Renal pelvis (tissue), 4 donors: Measurements from ENCODE around the gene SAE1. TPM values are rescaled to one million over a fixed set of nuclear protein-coding genes. Genes with fewer than 3 reads are reported as not detected.
"Not testable (repeated sequence)": the region's sequence is repeated elsewhere in the genome, so short reads cannot be mapped to it uniquely, and the experiment has no call there.

Source experiments
- DNase-seq: peaks from one replicate; pipeline ENCODE4 v3.0.0-alpha.2; 2013
- polyA plus RNA-seq, 3 donors: library from polyadenylated mRNA; unstranded; fragments of 120-200 nt; gene quantifications; one replicate each; pipeline ENCODE4 v1.2.1, GENCODE V29; 2013; ENCODE audit not compliant: insufficient read length in 3 of 3

SAE1 gene
- polyA plus RNA-seq, 3 donors: 111 to 136 (median 112) TPM

DNA sequence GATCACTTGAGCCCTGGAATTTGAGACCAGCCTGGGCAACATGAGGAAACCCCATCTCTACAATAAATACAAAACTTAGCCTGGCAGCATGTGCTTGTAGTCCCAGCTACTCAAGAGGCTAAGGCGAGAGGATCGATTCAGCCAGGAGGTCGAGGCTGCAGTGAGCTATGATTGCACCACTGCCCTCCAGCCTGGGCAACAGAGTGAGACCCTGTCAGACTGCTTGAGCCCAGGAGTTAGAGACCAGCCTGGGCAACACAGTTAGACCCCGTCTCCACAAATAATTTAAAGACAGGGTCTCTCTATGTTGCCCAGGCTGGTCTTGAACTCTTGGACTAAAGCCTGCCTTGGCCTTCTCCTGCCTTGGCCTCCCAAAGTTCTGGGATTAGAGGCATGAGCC, 29.5 kb upstream of the SAE1 start:
- not testable (repeated sequence) for DNase-seq

DNA sequence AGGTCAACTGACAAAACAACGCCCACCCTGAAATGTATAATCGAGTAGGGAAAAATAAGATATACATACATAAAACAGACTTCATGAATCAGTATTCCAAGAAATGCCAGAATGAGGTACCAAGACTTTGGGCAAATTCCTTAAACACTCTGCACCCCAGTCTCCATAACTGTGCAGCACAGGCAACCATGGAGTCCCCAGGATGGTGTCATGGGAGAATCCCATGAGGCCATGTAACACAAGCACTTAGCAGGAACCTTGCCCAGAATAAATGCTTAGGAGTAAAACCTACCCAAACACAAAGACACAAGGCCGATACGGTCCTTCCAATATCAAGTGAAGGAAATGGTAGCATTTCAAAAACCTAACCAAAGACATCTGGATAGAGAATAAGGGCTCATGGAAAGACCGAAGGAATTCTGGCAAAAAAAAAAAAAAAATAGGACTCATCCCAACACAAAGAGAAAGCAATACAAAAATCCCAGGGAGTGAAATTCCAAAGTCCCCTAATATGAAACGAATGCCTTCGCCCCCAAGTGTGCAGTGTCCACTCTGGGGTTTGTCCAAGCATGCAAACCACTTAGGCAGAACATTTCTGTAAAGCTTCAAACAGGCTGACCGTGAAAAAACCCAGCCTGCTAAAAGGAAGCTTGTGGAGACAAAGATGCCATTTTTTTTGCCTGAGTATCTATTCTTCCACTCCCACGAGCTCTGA, 28.1 kb upstream of the SAE1 start:
- DNase-seq: no peak

DNA sequence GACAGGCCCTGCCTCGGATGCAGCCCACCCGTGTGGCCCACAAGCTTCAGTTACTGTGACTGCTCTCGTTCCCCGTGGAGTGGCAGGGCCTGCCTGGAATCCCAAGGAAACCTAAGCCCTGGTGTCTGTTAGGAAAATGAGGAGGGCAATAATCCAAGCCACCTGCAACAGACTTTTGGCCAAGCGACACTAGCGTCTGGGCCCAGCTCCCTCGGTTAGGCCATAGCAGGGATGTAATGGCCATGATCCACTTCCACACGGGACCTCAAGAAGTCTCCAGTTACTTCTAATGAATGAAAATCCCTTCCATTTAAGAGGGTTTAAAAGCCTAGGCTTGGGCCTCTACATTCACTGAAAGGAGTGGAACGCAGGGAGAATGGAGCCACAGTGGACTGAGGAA, 26.0 kb upstream of the SAE1 start:
- DNase-seq: no peak

GRCh38 chr19:47105874-47106273, 24.8 kb upstream of the SAE1 start:
- DNase-seq: no peak

GRCh38 chr19:47106821-47107201, 23.8 kb upstream of the SAE1 start:
- no peak for DNase-seq

- DNase-seq: no peak
Measured at GRCh38 chr19:47107202-47107952, 23.3 kb upstream of the SAE1 start.

GRCh38 chr19:47107953-47108746, 22.5 kb upstream of the SAE1 start:
- no peak for DNase-seq

DNA sequence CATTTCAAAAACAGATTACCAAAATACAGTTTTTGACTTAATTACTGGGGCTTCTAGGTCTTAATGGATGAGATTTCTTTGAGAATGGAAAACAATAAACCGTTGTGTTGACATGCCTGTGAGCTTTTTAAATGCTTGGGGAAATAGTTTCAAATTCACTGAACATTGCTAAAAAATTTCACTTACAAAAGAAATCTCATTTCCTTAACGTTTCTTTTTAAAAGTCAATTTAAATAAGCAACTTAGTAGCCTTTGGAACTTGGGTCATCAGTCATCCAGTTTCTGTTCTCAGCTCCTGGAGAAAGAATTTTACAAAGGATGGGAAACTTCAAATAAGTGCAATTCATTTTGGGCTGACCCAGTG, 21.5 kb upstream of the SAE1 start:
- no peak for DNase-seq

- no peak for DNase-seq
Measured at GRCh38 chr19:47109541-47110375, 20.9 kb upstream of the SAE1 start.

GRCh38 chr19:47110521-47111005, 20.1 kb upstream of the SAE1 start:
- no peak for DNase-seq

DNA sequence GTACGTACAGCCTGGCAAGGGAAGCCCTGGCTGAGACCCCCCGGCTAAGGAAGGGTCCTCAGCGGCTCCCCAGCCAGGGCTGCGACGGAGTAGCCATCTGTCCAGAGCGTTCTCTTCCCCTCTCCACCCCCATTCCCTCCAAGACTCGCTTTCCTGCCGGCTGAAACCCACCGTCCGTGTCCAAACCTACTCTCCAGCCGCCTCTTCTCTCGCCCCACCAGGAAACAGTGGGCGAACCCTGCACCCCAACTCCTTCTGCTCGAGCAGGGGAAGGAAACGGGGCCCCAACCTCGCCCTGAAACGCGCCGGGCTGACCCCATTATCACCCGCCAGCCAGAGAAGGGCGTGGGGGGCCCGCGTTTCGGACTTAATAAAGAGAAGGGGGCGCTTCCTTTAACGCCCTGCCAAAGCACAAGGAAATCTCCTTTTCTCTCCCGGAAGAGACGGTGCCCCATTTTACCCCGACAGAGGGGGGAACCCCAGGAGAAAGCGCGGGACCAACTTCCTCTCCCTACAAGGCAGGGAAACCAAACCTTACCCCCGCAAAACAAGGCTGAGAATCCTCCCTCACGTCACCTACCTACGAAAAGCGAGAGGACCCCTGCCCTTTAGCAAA, 19.5 kb upstream of the SAE1 start:
- DNase-seq: no peak

GRCh38 chr19:47111682-47112165, 18.9 kb upstream of the SAE1 start:
- no peak for DNase-seq

- DNase-seq: peak; percentile 83
Measured at GRCh38 chr19:47112166-47112996, 18.3 kb upstream of the SAE1 start.

DNA sequence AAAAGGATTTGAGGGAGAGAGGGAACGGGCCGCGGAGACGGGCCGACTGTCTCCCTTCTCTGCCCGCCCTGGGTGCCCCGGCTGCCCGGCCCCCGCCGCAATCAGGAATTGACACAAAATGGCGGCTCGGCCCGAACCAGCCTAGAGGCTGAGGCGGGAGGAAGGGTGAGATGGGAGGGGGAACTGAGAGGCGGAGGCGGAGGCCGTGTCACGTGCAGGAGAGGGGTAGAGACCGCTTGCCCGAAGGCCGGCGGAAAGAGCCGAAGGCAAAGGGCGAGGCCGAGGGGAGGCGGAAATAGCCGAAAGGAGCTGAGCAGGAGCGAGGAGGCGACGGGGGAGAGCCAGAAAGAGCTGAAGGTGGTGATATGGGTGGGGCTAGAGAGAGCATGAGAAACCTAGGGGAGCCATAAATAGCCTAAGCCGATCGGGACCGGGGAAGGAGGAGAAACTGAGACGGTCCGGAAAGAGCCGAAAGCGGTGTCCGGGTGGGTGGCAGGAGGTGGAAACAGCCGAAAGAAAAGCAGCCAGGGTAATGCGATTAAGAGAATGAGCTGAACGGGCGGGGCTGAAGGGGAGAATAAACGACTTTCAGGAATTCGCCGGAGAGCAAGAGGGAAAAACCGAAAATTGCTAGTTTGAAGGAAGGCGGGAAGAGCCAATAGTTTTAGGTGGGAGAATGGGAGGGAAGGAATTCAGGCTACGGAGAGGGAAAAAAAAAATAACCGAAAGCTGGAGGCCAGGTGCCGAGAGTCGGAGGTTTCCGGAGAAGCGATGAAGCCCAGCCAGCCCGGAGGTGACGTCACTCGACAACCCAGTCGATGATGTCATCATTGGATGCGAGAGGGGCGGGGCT, 17.4 kb upstream of the SAE1 start, which contains the start of gene ZC3H4:
Gene ZC3H4, minus strand, starts transcription at position 780 of the 853 bp plus-strand sequence. CDS start 1,192 bp downstream, outside the sequence.
- DNase-seq: peak; percentile 99

DNA sequence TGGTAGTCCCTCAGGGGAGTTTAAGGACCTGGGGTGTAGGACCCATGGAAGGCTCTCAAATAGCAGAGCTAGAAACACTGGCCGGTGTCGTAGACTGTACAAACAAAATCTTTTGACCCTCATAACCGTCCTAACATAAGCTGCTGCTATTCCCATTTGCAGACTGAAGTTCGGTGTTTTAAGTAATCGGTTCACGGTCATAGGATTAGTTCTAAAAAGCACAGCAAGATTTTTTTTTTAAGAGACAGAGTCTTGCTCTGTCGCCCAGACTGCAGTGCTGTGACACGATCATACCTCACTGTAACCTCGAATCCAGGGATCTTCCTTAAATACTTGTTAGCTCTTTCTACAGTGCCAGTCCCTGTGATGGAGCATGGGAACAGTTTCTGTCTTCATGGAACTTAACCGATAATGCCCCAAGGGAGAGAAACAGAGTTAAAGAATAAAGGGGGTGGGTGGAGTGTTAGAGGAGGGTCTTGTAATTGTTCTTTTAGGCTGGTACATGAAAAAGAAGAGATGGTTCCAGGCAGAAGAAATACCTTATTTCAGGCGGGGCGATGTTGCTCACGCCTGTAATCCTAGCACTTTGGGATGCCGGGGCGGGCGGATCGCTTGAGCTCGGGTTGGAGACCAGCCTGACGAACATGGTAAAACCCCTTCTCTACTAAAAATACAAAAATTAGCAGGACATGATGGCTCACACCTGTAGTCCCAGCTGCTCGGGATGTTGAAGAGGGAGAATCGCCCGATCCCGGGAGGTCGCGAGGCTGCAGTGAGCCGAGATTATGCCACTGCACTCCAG, 16.6 kb upstream of the SAE1 start:
- DNase-seq: no peak

DNA sequence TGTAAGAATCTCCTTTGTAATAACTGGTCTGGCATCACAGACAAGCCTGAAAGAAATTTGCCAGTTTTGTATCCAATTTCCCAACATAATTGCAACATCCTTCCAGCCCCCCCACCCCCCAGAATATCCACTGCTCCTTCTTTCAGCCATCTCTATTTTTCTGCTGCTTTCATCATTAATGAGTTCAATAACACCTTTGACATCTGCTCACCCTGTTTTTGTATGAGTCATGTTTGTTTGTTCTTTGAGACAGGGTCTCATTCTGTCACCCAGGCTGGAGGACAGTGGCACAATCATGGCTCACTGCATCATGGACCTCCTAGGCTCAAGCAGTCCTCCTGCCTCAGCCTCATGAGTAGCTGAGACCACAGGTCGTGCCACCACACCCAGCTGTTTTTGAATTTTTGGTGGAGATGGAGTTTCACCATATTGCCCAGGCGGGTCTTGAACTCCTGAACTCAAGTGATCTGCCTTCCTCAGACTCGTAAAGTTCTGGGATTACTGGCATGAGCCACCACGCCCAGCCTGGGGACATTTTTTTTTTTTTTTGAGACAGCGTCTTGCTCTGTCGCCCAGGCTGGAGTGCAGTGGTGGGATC, 10.1 kb upstream of the SAE1 start:
- no peak for DNase-seq
